Keratinocyte (primary cell): ENCODE results near the gene EIF2B2. TPM values are rescaled to one million over a fixed set of nuclear protein-coding genes. Genes with fewer than 3 reads are reported as not detected.

ENCODE experiments used
- DNase-seq: peaks from one replicate; pipeline ENCODE4 v3.0.0-alpha.2; 2011; ENCODE audit warnings: low read depth, missing footprints, low spot score
- FAIRE-seq: peaks from 2 replicates; lab custom pipeline; 2011; peaks lifted over from hg19 to GRCh38; lab: Jason Lieb, UNC
- H2AFZ ChIP-seq: 2 replicates; pipeline ENCODE4 v1.6.0; 2012; ENCODE audit warnings: low read length, control low read depth, inconsistent platforms; ENCODE audit not compliant: control insufficient read depth
- H3K27ac ChIP-seq: 2 replicates; pipeline ENCODE4 v1.5.1; 2011; ENCODE audit warnings: low read length; ENCODE audit not compliant: control insufficient read depth, insufficient read depth
- H3K27me3 ChIP-seq: 3 replicates; pipeline ENCODE4 v1.6.0; 2011; ENCODE audit warnings: low read length; ENCODE audit not compliant: control insufficient read depth, insufficient read depth; ENCODE audit errors: extremely low read depth
- H3K36me3 ChIP-seq, 2 experiments: 2 replicates in 1 of 2; 3 replicates in 1 of 2; pipeline ENCODE4 v1.5.1; 2011; ENCODE audit warnings: low read length in 2 of 2, mild to moderate bottlenecking in 1 of 2; ENCODE audit not compliant: control insufficient read depth in 2 of 2, insufficient read depth in 2 of 2; ENCODE audit errors: extremely low read depth in 1 of 2
- H3K4me1 ChIP-seq: 3 replicates; pipeline ENCODE4 v1.5.1; 2011; ENCODE audit warnings: low read length; ENCODE audit not compliant: control insufficient read depth, insufficient read depth; ENCODE audit errors: extremely low read depth
- H3K4me2 ChIP-seq: 3 replicates; pipeline ENCODE4 v1.6.0; 2011; ENCODE audit warnings: low read depth, low read length; ENCODE audit not compliant: control insufficient read depth, insufficient read depth; ENCODE audit errors: extremely low read depth
- H3K4me3 ChIP-seq, 3 experiments: fragments of 200-600 bp in 1 of 3; sonication (generic) in 1 of 3; 2 replicates in 2 of 3; 3 replicates in 1 of 3; pipeline ENCODE4 v1.5.1; 2011 to 2016; ENCODE audit warnings: low read length in 3 of 3, mild to moderate bottlenecking in 3 of 3, control low read depth in 2 of 3, inconsistent platforms in 1 of 3, low read depth in 1 of 3, mixed read lengths in 1 of 3, mixed run types in 1 of 3, moderate library complexity in 1 of 3; ENCODE audit not compliant: control insufficient read depth in 2 of 3, insufficient read depth in 2 of 3; ENCODE audit errors: extremely low read depth in 1 of 3
- H3K79me2 ChIP-seq: 2 replicates; pipeline ENCODE4 v1.6.0; 2012; ENCODE audit warnings: low read length; ENCODE audit not compliant: control insufficient read depth, insufficient read depth
- H3K9ac ChIP-seq: 3 replicates; pipeline ENCODE4 v1.6.0; 2011; ENCODE audit warnings: low read length; ENCODE audit not compliant: control insufficient read depth, insufficient read depth; ENCODE audit errors: extremely low read depth
- H3K9me1 ChIP-seq: 3 replicates; pipeline ENCODE4 v1.6.0; 2011; ENCODE audit warnings: low read length; ENCODE audit not compliant: control insufficient read depth, insufficient read depth; ENCODE audit errors: extremely low read depth
- H3K9me3 ChIP-seq: 2 replicates; pipeline ENCODE4 v1.5.1; 2012; ENCODE audit warnings: low read depth, low read length; ENCODE audit not compliant: control insufficient read depth
- H4K20me1 ChIP-seq: 3 replicates; pipeline ENCODE4 v1.6.0; 2011; ENCODE audit warnings: low read length; ENCODE audit not compliant: control insufficient read depth, insufficient read depth; ENCODE audit errors: extremely low read depth
- EZH2 ChIP-seq: IDR thresholded peaks from one replicate; pipeline ENCODE4 v1.6.1; 2012; ENCODE audit warnings: inconsistent platforms, mild to moderate bottlenecking, low read length, moderate library complexity
- dilution Hi-C: fragments of 300-500 bp; cut with MboI; formaldehyde crosslinking; loops from one replicate; pipeline ENCODE4 v1.7.0; 2020; ENCODE audit warnings: low sequenced_read_pairs; ENCODE audit not compliant: extremely low pct_ligation_motif_present
- polyA plus RNA-seq, 5 experiments: library from polyadenylated mRNA; depleted of rRNA in 3 of 5; stranded (reverse) in 3 of 5; stranded (forward) in 1 of 5; unstranded in 1 of 5; fragments of >200 nt; gene quantifications; 1 replicate in 1 of 5; 2 replicates in 3 of 5; 3 replicates in 1 of 5; pipeline versions ENCODE4 v1.2.1 to v1.2.3, GENCODE V29; 2011 to 2012; ENCODE audit warnings: missing spikeins in 2 of 5, low read depth in 1 of 5, low replicate concordance in 1 of 5
- TF ChIP-seq, protein P1 (sequence below), 3 experiments: IDR thresholded peaks in 1 of 3; conservative IDR thresholded peaks in 1 of 3; optimal IDR thresholded peaks in 1 of 3; 2 replicates in 2 of 3; 3 replicates in 1 of 3; pipeline versions ENCODE3 to v1.5.1; 2011; ENCODE audit warnings: low read length in 3 of 3, mild to moderate bottlenecking in 3 of 3, moderate library complexity in 2 of 3, control low read depth in 1 of 3, inconsistent platforms in 1 of 3; ENCODE audit not compliant: insufficient read depth in 2 of 3; ENCODE audit errors: extremely low read depth in 1 of 3

Gene EIF2B2
- polyA plus RNA-seq, 1 donor (not counting 4 experiments of a cell fraction or from before 2014, with no cell fraction given), result 113 TPM

GRCh38 chr14:75051556-75051899 is 48.8 kb downstream of the EIF2B2 start:
- Histone ChIP-seq H3K9me1 (no peaks in the 10 kb centered on the region), H3K79me2 (peaks cover 3% of the 10 kb centered on the region), H3K36me3 (peaks cover 3 to 8% of the 10 kb centered on the region in 2 experiments), H3K9ac (peak overlapping the region; percentile 66), H2AFZ (peak overlapping the region; percentile 34), H3K27me3 (no peaks in the 10 kb centered on the region), H3K27ac (peak overlapping the region; percentile 40), H3K4me1 (peaks cover 20% of the 10 kb centered on the region), H3K9me3 (no peaks in the 10 kb centered on the region), H3K4me2 (peak overlapping the region; percentile 84), H3K4me3 (peak overlapping the region; percentile 40 to 66 (median 52)), H4K20me1 (no peaks in the 10 kb centered on the region)
- FAIRE-seq (no peak), DNase-seq (no peak)
- dilution Hi-C loops, result no loop called here
- TF ChIP-seq, protein P1, sequence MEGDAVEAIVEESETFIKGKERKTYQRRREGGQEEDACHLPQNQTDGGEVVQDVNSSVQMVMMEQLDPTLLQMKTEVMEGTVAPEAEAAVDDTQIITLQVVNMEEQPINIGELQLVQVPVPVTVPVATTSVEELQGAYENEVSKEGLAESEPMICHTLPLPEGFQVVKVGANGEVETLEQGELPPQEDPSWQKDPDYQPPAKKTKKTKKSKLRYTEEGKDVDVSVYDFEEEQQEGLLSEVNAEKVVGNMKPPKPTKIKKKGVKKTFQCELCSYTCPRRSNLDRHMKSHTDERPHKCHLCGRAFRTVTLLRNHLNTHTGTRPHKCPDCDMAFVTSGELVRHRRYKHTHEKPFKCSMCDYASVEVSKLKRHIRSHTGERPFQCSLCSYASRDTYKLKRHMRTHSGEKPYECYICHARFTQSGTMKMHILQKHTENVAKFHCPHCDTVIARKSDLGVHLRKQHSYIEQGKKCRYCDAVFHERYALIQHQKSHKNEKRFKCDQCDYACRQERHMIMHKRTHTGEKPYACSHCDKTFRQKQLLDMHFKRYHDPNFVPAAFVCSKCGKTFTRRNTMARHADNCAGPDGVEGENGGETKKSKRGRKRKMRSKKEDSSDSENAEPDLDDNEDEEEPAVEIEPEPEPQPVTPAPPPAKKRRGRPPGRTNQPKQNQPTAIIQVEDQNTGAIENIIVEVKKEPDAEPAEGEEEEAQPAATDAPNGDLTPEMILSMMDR (optimal IDR thresholded peaks at IDR 0.05 in 1 of 3, IDR thresholded peaks at IDR 0.05 in 1 of 3, conservative IDR thresholded peaks at IDR 0.05 in 1 of 3; ENCODE audit: extremely low read depth in 1 of 3, insufficient read depth in 2 of 3, low read length in 3 of 3), result no peak
- no peak for TF ChIP-seq EZH2

DNA sequence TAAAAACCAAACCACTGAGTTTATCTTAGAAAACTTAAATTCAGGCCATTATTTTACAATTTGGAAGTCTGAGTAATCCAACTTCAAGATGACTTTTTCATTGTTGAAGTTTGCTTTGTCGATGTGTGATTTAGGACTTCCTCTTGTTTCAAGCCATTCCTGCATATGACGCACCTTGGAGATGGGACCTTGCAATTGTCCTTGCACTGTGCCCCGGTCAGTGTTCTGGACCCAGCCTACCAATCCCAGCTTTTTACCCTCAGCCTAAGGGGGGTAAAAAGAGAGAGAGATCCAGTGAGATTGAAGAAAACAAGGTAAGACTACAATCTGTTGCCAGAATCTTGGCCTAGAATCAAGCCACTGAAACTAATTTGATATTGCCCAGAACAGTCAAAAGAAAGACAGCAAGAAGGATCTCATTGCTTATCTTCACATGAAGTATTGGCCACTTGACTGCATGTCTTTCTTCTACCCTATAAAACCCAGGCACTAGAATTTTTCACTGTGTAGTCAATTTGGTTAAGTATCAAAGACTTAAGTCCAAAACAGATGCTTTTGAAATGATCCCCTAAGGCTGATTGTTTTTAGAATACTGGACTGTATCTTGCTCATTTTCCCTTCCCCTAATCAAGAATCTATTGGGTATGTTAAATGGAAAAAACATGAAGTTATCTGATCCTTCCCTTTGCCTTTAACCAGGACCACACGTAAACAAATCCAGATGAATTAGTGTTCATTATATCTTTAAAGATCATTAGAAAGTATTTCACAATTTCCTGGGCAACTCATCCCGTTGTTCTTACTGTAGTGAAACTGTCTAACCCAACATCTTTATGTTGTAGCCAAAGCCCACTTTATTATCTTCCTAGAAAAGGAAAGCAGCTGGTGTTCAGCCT is 50.9 kb downstream of the EIF2B2 start:
- H3K27ac ChIP-seq, result no peak overlapping the region
- H4K20me1 ChIP-seq, result no peaks in the 10 kb centered on the region
- no peak overlapping the region for H3K4me2 ChIP-seq
- H3K9me1 ChIP-seq, result no peaks in the 10 kb centered on the region
- no peak for TF ChIP-seq EZH2
- TF ChIP-seq, protein P1 (optimal IDR thresholded peaks at IDR 0.05 in 1 of 3, IDR thresholded peaks at IDR 0.05 in 1 of 3, conservative IDR thresholded peaks at IDR 0.05 in 1 of 3; ENCODE audit: extremely low read depth in 1 of 3, insufficient read depth in 2 of 3, low read length in 3 of 3), result no peak
- no peak for DNase-seq
- dilution Hi-C loops, result no loop called here
- no peaks in the 10 kb centered on the region for H3K27me3 ChIP-seq
- no peak overlapping the region for H2AFZ ChIP-seq
- H3K36me3 ChIP-seq, result peaks cover 3 to 8% of the 10 kb centered on the region in 2 experiments
- no peak overlapping the region for H3K9ac ChIP-seq
- FAIRE-seq, result no peak
- H3K79me2 ChIP-seq, result peaks cover 3% of the 10 kb centered on the region
- peaks cover 20% of the 10 kb centered on the region for H3K4me1 ChIP-seq
- H3K4me3 ChIP-seq, result no peak overlapping the region
- no peaks in the 10 kb centered on the region for H3K9me3 ChIP-seq
